ENCODE data around the gene PALLD.
"Not testable (repeated sequence)": the region's sequence is repeated elsewhere in the genome, so short reads cannot be mapped to it uniquely, and the experiment has no call there.

Gene PALLD

DNA sequence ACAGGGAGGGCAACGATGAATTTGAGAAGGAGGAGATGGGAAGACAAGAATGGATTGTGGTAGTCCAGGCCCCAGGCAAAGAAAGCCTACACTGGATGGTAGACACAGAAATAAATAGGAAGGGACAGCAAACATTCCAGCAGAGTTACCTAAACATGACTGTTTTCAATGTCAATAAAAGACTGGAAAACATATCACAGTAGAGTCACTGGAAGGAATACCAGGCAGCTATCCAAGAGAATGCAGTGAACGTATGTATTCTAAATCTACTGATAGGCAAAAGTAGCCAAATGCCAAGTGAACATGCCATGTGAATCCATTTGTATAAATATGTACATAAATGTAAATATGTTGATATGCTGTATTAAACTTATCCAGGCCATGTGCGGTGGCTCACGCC, 183.0 kb downstream of the PALLD start:
- no peak for DNase-seq

GRCh38 chr4:168682898-168683500, 186.1 kb downstream of the PALLD start:
- no peak for DNase-seq

- no peak for DNase-seq
These were observed 186.7 kb downstream of the PALLD start for GRCh38 chr4:168683595-168683994.

GRCh38 chr4:168685136-168685809, 188.4 kb downstream of the PALLD start:
- peak; percentile 5 for DNase-seq

DNA sequence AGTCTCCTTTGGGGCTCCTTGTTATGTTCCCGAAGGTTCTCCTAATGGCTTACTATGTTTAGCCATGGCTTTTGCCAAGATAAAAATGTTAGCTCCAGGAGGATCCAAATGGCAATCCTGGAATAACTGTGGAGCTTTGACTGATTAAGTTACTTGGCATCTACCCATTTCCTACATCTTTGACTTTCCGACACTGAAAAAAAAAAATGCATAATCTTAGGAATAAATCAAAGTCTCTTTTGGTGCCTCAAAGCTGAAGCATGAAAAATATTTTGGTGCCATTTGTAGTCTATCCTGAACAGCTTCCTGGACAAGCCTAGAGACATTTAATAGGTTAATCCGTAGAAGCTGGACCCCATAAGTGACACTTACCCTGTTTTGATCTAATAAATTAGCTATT, 191.7 kb downstream of the PALLD start:
- no peak for DNase-seq

DNA sequence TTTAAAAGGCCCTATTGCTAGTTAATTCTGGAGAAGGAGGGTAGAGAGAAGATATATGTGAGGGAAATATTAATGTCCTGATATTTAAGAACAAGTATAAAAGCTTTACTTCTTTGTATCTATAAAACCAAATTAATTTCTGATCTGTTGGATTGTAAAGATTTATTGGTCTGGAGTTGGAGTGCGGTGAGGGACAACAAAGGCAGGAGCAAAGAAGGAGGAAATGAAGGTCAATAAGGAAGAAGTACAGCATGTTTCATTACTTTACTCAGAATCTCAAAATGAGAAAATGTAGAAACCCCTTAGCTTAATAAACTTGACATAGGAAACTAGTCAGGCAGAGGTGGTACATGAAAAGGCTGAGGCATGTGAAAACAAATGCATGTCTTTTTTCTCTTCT, 192.9 kb downstream of the PALLD start:
- no peak for DNase-seq

DNA sequence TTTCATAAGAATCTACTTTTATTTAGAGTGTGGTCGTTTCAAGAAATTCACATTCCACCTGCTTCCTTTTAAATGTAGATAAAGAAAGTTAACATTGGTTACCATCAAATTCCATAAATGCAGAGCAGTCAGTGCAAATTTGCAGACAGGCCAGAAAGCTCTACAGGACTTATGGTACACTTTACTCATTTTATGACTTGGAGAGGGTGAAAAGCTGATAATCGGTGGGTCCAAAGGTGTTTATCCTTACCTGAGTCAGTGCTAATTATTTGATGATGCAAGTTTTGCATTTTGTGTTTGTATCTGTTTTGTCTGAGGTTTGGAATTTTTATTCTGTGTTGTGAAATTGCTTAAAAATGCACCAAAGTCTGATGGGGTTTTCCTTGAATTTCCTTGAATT, 193.3 kb downstream of the PALLD start:
- no peak for DNase-seq

DNA sequence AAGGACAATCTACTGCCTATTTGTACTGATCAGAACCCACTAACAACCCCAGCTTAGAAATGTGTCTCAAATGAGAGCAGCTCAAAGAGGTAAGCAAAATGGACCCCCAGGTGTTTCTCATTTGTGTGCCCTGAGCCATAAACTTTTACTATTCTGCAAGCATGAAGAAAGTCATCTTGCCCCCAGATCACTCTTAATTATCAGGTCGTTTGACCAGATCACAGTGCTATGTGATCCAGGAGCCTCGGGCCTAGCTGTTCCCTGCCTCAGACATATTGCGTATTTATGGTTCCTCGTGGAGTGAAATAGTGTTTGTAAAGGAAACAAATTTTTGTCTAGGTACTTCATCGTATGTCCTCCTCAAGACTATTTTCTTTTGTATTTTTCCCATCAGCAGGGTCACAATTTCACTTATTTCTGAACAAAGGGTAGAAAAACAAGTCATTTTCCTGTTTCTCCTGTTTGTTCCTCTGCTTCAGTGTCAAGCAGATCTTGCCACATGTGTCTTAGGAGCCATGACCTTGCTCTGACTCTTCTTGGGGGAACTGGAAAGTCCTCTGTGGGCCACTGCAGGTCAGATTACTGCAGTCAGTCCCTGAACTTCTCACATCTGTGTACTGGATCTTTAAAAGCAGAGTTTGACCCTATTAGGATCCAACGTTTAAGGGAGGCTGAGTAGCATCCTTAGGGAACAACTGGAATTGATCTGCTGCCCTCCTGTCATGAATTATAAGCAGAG, 194.9 kb downstream of the PALLD start:
- DNase-seq, result peak; percentile 20

DNA sequence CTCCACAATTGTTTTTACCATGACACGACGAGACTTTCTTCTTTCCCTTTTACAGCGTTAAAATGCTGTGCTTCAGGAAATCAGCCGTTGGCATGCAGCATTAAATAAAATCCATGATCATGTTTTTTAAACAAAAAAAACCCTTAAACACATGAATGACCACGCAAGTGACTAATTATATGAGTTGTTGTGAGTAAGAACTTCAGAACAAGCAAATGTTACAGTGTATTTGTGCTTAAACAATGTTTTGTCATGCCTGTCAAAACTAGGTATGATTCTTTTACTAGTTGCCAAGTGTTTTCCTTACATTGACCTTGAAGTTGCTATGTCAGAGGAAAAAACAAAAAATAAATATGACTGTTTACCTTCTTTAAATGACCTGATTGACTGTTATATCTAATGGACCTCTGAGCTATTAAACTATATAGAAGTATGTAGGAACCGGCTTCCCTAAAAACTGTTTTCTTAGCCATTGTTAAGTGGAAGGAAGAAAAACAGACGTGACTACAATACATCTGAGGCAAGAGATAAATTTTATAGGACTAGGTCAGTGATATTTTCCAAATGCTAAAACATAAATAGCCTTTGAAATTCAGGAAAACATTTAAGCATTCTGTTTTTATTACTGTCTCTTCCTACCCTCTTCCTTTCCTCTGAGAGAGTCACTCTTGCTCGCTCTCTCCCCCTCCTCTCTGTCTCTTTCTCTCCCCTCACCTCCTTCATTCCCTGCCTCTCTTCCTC, 197.1 kb downstream of the PALLD start:
- peak; percentile 13 for DNase-seq

DNA sequence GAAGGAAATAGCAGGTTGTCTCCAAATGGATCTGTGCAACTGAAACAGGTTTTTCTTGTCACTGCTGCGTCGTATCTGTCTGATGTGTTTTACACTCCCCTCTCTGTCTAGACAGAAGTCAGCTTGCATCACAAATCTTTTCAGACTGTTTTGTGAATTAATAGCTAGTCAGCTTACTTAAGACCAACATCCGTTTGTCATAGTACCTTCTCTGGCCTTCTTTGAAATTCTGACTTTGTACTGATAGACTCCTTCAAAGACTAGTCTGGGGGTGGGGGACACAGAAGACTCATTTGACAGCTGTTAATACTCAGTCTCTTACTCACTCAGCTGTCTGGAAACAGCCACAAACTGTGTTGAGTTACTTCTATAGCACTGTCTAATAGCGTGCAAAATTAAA, 197.8 kb downstream of the PALLD start:
- DNase-seq, result no peak

- DNase-seq, result peak; percentile 63
These were observed 198.4 kb downstream of the PALLD start for GRCh38 chr4:168695288-168695687.

DNA sequence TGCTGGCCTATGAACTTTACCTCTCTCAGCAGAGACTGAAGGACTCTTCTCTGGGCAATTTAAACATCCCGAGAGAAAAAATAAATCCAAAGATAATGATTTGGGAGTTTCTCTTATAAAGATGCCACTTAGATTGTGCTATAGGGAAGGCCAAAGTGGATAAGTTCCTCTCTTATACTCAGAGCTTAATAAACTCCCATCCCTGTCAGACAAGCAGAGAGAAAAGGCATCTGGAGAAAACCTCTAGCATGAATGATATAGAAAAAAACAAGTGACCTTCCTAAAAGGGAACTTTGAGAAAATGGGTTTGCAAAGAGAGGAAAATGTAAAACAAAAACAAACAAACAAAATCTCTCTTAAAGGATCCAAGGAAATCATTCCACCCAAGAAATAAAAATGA, 199.4 kb downstream of the PALLD start:
- no peak for DNase-seq

- DNase-seq, result no peak
These were observed 200.0 kb downstream of the PALLD start for GRCh38 chr4:168696826-168697225.

DNA sequence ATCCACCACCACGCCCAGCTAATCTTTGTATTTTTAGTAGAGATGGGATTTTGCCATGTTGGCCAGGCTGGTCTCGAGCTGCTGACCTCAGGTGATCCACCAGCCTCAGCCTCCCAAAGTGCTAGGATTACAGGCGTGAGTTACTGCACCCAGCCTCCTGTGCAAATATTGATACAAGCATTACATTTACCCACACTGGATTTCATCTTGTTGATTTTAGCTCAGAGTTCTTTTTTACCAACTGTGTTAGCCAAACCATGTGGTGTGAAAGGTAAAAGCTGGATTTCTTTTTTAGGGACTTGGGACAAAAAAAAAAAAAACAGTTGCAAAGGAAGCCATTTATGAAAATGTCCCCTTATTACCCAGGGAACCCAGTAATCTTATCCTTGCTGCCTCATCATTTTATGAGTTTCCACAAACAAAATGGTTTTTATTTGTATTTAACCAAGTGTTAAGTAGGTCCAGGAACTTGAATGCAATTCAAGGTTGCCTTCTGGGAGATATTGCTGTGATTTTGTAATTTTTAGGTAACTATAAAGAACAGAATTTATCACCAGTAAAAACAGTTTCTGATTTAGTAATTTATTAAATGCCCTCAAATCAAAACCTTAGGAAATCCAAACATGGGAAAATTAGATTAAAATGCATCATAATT, 202.5 kb downstream of the PALLD start:
- DNase-seq, result no peak

- no peak for DNase-seq
These were observed 204.2 kb downstream of the PALLD start for GRCh38 chr4:168701061-168701460.

- not testable (repeated sequence) for DNase-seq
These were observed 205.8 kb downstream of the PALLD start for GRCh38 chr4:168702581-168703087.

DNA sequence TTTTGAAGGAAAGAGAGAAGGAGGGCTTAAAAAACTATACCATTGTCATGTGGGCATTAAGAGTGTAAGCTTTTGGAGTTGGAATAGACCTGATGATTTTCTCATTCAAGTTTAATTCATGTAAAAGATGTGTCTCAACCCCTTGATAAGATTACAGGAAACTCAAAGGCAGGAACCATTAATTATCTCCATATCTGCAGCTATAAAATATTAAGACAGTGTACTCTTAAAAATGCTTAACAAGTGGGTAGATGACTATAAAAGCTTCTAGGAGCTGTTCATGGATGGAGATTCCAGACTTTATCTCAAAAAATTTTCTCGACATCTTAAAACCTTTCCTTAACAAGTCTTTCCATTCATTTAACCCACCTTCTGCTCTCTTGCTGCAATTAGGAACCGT, 208.3 kb downstream of the PALLD start:
- no peak for DNase-seq

GRCh38 chr4:168707205-168707604, 210.4 kb downstream of the PALLD start:
- DNase-seq, result no peak

- no peak for DNase-seq
These were observed 211.3 kb downstream of the PALLD start for GRCh38 chr4:168708108-168708507.

GRCh38 chr4:168710353-168710946, 213.6 kb downstream of the PALLD start:
- DNase-seq, result peak; percentile 66

- DNase-seq, result peak; percentile 63
These were observed 214.6 kb downstream of the PALLD start for GRCh38 chr4:168711197-168712140.
